GM19099 (cell line): ENCODE results near the gene PSRC1.

Experiments used
- POLR2A ChIP-seq: IDR thresholded peaks from 3 replicates; pipeline ENCODE4 v1.6.1; 2011; ENCODE audit warnings: low read depth; ENCODE audit not compliant: insufficient read length; ENCODE audit errors: extremely low read depth

Gene PSRC1

GRCh38 chr1:109282952-109283747 is at the start of gene PSRC1:
TSS of gene PSRC1 (minus strand) at chr1:109283145.
- TF ChIP-seq POLR2A: peak; percentile 81

DNA sequence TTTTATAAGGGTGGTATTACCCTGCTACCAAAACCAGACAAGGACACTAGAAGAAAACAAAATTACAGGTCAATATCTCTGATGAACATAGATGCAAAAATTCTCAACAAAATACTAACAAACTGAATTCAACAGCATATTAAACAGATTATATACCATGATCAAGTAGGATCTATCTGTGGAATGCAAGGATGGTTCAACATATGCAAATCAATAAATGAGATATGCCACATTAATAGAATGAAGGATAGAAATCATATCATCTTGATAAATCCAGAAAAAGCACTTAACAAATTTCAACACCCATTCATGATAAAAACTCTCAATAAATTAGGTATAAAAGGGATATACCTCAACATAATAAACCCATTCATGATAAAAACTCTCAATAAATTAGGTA is 48.2 kb upstream of the PSRC1 start:
- TF ChIP-seq POLR2A: no peak

GRCh38 chr1:109327285-109327684 is 44.3 kb upstream of the PSRC1 start:
- no peak for TF ChIP-seq POLR2A

GRCh38 chr1:109322974-109323373 is 40.0 kb upstream of the PSRC1 start:
- no peak for TF ChIP-seq POLR2A

GRCh38 chr1:109319114-109319513 is 36.2 kb upstream of the PSRC1 start:
- no peak for TF ChIP-seq POLR2A

DNA sequence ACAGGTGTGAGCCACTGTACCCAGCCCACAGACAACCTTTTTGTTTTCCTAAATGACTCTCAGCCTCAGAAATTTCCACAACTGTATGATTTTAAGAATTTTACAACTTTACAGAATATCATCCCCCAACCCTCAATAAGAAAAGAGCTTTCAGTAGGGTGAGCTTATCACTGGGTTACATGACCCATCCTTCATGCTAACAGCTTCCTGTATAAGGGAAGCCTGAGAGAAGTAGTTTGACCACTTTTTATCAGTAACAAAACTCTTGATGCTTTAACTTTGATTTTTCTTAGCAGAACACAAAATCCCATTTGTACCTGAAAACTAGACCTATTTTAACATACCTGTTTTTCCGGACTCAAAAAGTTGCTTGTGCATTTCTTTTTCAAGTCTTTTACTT is 33.6 kb upstream of the PSRC1 start:
- no peak for TF ChIP-seq POLR2A

GRCh38 chr1:109315288-109315687 is 32.3 kb upstream of the PSRC1 start:
- TF ChIP-seq POLR2A: no peak

DNA sequence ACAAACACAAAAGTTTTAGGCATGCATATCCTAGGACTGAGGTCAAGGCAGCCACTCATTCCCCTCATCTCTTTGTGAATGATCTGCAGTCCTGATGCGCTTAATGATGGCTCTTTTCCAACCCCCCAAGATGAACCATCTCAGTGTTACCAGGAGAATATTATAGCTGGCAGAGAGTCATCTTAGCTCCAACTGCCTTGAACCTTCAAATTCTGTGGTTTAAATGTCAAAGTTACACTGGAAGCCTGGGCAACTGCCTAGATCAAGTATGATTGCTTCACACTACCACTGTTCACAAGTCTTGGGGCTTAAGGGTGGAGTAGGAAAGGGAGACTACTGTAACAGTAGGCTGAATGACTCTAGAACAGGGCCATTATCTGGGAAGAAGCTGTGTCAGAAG is 31.9 kb upstream of the PSRC1 start:
- no peak for TF ChIP-seq POLR2A

DNA sequence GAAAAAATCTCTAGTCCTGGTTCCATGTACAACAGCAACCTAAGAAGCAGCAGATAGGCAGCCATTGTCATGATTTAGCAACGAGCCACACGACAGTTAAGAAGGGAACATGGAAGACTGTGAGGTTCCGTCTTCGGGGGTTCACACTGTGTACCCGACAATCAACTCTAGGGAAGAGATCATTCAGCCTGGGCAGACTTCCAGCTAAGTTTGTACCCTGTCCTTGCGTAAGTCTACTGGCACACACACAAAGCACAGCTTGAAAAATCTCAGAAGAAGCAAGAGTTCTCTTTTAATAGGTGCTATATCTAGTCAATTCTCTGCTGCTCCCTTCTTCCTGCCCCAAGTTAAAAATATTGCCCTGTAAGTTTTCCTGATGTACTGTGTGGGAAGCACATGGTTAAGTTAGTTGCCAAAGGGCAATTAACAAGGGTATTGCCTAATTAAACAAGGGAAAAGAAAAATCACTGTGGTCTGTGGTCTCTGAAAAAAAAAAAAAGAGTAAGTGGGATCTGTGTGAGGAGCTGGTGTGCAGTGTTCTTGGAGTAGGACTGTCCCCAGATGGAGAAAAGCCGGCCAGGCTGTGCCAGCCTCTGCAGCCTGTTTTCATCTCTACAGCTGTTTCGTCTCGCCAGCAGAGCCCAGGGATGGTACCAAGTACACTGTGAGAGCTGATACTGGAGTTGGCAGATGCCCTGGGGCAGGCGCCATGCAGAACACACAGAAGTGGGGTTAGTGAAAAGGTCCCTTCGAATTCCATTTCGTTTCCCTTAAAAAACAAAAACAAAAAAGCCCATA is 30.2 kb upstream of the PSRC1 start:
- no peak for TF ChIP-seq POLR2A

- no peak for TF ChIP-seq POLR2A
These were observed 29.3 kb upstream of the PSRC1 start for GRCh38 chr1:109312246-109312645.

GRCh38 chr1:109309347-109309746 is 26.4 kb upstream of the PSRC1 start:
- no peak for TF ChIP-seq POLR2A

- TF ChIP-seq POLR2A: no peak
These were observed 24.5 kb upstream of the PSRC1 start for GRCh38 chr1:109307274-109308021.

- no peak for TF ChIP-seq POLR2A
These were observed 23.9 kb upstream of the PSRC1 start, which contains the start of gene MYBPHL for GRCh38 chr1:109306832-109307273. TSS of gene MYBPHL (minus strand) at chr1:109307011. CDS start at chr1:109306991, 20 bp downstream.

DNA sequence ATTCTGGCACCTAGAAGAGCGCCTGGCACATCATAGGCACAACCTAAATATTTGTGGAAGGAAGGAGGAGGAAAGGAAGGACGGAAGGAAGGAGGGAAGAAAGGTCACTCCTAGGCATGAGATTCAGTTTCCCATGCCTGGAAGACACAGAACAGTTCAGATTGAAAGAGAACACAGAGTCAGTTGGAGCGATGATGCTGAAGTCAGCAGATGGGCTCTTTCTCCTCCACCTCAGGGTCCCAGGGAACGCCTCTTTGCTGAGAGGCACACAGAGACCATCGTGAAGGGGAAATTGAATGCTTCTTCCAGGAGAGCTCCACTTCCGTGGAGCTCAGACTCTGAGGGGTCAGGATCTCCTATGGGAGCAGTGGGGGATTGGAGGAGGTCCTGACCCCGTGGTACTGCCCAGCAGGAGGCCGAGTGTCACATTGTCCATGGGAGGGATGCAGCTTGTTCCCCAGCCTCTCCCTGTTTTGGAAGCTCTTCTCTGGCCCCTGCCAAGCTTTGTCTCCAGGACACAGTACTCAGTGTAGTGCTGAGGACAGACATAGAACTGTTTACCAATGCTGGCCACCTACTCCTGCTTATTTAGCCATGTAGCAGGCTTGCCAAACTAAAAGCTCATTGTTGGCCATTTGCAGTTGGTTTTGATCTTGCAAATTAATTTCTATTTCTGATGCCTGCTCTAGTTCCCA is 21.4 kb upstream of the PSRC1 start:
- TF ChIP-seq POLR2A: no peak

- TF ChIP-seq POLR2A: no peak
These were observed 18.9 kb upstream of the PSRC1 start for GRCh38 chr1:109301874-109302273.
